ENCODE data around the gene IVL. TPM values are rescaled to one million over a fixed set of nuclear protein-coding genes. Genes with fewer than 3 reads are reported as not detected.
A peak's percentile ranks its signal among the peaks of the same experiment; 100 is the strongest.

The IVL gene, protein sequence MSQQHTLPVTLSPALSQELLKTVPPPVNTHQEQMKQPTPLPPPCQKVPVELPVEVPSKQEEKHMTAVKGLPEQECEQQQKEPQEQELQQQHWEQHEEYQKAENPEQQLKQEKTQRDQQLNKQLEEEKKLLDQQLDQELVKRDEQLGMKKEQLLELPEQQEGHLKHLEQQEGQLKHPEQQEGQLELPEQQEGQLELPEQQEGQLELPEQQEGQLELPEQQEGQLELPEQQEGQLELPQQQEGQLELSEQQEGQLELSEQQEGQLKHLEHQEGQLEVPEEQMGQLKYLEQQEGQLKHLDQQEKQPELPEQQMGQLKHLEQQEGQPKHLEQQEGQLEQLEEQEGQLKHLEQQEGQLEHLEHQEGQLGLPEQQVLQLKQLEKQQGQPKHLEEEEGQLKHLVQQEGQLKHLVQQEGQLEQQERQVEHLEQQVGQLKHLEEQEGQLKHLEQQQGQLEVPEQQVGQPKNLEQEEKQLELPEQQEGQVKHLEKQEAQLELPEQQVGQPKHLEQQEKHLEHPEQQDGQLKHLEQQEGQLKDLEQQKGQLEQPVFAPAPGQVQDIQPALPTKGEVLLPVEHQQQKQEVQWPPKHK
- 169 TPM for total RNA-seq

DNA sequence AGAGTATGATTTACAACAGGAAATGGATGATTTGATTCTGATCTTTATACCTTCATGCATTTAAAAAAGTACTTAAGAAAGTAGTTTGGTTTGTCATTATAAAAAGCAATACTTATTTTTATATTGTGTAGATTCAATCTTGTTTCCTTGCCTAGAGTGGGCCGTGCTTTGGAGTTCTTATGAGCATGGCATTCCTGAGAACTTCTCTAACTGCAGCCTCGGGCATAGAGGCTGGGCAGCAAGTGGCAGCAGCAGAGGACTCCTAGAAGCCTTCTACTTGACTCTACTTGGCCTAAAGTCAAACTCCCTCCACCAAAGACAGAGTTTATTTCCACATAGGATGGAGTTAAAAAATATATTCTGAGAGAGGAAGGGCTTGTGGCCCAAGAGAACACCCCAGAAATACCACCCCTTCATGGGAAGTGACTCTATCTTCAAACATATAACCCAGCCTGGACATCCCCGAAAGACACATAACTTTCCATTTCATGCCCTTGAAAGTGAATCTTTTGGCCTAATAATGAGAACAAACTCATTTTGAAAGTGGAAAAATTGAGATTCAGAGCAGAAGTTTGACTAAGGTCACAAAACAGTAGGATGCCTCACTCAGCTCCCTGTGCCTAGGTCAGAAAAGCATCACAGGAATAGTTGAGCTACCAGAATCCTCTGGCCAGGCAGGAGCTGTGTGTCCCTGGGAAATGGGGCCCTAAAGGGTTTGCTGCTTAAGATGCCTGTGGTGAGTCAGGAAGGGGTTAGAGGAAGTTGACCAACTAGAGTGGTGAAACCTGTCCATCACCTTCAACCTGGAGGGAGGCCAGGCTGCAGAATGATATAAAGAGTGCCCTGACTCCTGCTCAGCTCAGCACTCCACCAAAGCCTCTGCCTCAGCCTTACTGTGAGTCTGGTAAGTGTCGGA, at the start of gene IVL:
Gene IVL (plus strand): TSS at position 861 of the 916 bp plus-strand sequence. CDS start 1,252 bp downstream, outside the sequence.
- DNase-seq (ENCODE audit: extremely low spot score in 2 of 2): no peak
- peaks cover 20% of the 10 kb centered on the region for H3K4me1 ChIP-seq
- H3K9me3 ChIP-seq: no peaks in the 10 kb centered on the region
- H3K27ac ChIP-seq: no peak within 1 kb of the TSS
- TF ChIP-seq POLR2AphosphoS5 (IDR thresholded peaks at IDR 0.05; ENCODE audit: insufficient read depth in 1 of 2, low read depth in 1 of 2) (peak in 1 of 2 donors; percentile 26), POLR2A (IDR thresholded peaks at IDR 0.05) (no peak)
- TF ChIP-seq, protein P1, sequence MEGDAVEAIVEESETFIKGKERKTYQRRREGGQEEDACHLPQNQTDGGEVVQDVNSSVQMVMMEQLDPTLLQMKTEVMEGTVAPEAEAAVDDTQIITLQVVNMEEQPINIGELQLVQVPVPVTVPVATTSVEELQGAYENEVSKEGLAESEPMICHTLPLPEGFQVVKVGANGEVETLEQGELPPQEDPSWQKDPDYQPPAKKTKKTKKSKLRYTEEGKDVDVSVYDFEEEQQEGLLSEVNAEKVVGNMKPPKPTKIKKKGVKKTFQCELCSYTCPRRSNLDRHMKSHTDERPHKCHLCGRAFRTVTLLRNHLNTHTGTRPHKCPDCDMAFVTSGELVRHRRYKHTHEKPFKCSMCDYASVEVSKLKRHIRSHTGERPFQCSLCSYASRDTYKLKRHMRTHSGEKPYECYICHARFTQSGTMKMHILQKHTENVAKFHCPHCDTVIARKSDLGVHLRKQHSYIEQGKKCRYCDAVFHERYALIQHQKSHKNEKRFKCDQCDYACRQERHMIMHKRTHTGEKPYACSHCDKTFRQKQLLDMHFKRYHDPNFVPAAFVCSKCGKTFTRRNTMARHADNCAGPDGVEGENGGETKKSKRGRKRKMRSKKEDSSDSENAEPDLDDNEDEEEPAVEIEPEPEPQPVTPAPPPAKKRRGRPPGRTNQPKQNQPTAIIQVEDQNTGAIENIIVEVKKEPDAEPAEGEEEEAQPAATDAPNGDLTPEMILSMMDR (IDR thresholded peaks at IDR 0.05): no peak
- intact Hi-C loops (cut with DNase I): no loop called here
- no peaks in the 10 kb centered on the region for H3K36me3 ChIP-seq
- no peaks in the 10 kb centered on the region for H3K27me3 ChIP-seq
- peak within 1 kb of the TSS in 1 of 2 donors; percentile 14 for H3K4me3 ChIP-seq

DNA sequence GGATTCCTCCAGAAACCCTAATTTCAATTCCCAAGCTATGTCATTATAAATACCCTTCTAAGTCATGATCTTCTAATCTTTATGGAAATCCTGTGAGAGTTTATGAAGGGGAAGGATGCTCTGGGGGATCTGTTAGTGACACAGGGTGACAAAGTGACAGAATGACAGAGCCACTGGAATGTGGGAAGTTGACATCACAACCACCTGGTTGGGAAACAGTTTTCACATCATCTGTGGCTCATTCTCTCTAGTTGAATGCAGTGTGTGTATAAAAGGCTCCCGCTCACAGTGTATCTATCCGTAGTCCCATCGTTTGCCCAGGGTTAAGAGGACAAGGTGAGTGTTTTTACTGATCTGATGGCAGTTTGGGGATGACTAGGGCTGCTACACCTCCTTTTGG, 48.6 kb upstream of the IVL start, which contains the start of gene LCE7A:
Gene LCE7A (plus strand): TSS at position 301 of the 400 bp plus-strand sequence. CDS start 702 bp downstream, outside the sequence.
- H3K4me3 ChIP-seq: no peak within 1 kb of the TSS
- DNase-seq (ENCODE audit: extremely low spot score in 2 of 2): no peak
- TF ChIP-seq, protein P1 (IDR thresholded peaks at IDR 0.05): no peak
- TF ChIP-seq POLR2A (IDR thresholded peaks at IDR 0.05) (no peak), POLR2AphosphoS5 (IDR thresholded peaks at IDR 0.05; ENCODE audit: insufficient read depth in 1 of 2, low read depth in 1 of 2) (no peak)
- no peaks in the 10 kb centered on the region for H3K4me1 ChIP-seq
- H3K9me3 ChIP-seq: no peaks in the 10 kb centered on the region
- intact Hi-C loops (cut with DNase I): no loop called here
- H3K27me3 ChIP-seq: no peaks in the 10 kb centered on the region
- no peaks in the 10 kb centered on the region for H3K36me3 ChIP-seq
- H3K27ac ChIP-seq: no peak within 1 kb of the TSS

DNA sequence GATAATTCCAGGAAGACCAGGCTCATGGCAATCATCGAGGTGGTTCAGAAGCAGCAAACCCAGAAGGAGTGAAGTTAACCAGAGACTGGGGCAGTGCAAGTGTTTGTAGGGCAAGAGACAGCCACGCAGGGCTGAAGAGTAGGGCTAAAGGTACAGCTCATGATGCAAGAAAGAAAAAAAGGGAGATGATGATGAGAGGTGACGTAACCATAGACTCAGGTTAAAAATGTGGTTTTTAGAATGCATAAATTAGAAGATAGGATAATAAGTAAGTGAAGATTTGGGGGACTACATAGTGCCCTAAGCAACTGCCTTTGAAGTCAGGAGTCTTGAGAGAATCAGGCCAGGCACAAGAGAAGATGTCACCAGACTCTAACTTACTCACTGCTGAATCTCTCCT, 48.2 kb upstream of the IVL start:
- Histone ChIP-seq H3K4me3 (no peak overlapping the region), H3K27me3 (no peaks in the 10 kb centered on the region), H3K9me3 (no peaks in the 10 kb centered on the region), H3K36me3 (no peaks in the 10 kb centered on the region), H3K27ac (no peak overlapping the region), H3K4me1 (no peaks in the 10 kb centered on the region)
- intact Hi-C loops (cut with DNase I): no loop called here
- DNase-seq (ENCODE audit: extremely low spot score in 2 of 2): no peak
- TF ChIP-seq, protein P1 (IDR thresholded peaks at IDR 0.05): no peak
- no peak for TF ChIP-seq POLR2AphosphoS5 (IDR thresholded peaks at IDR 0.05; ENCODE audit: insufficient read depth in 1 of 2, low read depth in 1 of 2)

DNA sequence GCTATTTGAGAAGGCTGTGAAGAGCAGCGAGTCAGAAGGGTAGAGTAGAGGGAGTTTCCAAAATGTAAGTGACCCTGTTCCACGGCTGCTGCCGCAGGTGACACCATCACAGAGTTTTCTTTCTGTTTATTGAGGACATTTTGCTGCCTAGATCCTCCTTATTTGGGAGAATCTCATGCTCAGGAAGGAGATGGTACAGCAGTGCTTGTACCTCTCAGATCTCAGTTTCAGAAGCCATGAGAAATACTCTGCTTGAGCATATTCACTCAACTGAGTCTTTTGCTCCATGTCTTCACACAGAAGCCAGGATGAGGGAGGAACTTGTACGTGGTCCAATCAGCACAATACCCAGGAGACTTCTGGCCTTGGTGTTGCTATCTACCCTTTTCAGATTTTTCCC, 47.0 kb upstream of the IVL start:
- Histone ChIP-seq H3K27me3 (no peaks in the 10 kb centered on the region), H3K9me3 (no peaks in the 10 kb centered on the region), H3K36me3 (no peaks in the 10 kb centered on the region), H3K4me1 (no peaks in the 10 kb centered on the region), H3K4me3 (no peak overlapping the region), H3K27ac (no peak overlapping the region)
- no peak for DNase-seq (ENCODE audit: extremely low spot score in 2 of 2)
- intact Hi-C loops (cut with DNase I): no loop called here
- TF ChIP-seq POLR2A (IDR thresholded peaks at IDR 0.05) (no peak), POLR2AphosphoS5 (IDR thresholded peaks at IDR 0.05; ENCODE audit: insufficient read depth in 1 of 2, low read depth in 1 of 2) (no peak)
- TF ChIP-seq, protein P1 (IDR thresholded peaks at IDR 0.05): no peak

Data from vagina (tissue), 2 donors.